HG02884 (cell line): ENCODE measurements around the gene ZNF827.

ENCODE experiments used
- ATAC-seq: cut with Tn5 transposase; IDR thresholded peaks from one replicate; pipeline ENCODE4 v1.9.1; 2021; ENCODE audit warnings: mild to moderate bottlenecking, moderate library complexity; ENCODE audit not compliant: unreplicated experiment

Gene ZNF827

GRCh38 chr4:145868637-145869409, 69.8 kb downstream of the ZNF827 start:
- ATAC-seq, result peak; percentile 72

- ATAC-seq, result no peak
These were observed 71.2 kb downstream of the ZNF827 start for GRCh38 chr4:145867406-145867805.

DNA sequence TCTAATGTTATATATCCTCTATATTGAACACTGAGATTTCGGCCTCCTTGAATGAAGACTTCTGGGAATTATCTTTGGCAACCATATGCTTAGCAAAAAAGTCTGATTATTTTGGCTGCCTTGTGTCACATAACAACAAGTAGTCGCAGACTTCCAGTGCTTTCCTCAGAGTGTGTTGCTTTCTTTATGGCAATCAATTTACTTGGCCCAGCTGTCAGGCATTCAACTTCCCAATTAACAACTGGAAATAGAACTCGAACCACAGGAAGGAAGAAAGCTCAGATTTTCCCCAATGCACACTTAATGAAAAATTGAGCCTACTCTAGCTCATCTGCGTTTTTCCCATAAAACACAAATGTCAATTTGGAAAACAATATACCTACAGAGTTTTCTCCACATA, 71.6 kb downstream of the ZNF827 start:
- no peak for ATAC-seq

DNA sequence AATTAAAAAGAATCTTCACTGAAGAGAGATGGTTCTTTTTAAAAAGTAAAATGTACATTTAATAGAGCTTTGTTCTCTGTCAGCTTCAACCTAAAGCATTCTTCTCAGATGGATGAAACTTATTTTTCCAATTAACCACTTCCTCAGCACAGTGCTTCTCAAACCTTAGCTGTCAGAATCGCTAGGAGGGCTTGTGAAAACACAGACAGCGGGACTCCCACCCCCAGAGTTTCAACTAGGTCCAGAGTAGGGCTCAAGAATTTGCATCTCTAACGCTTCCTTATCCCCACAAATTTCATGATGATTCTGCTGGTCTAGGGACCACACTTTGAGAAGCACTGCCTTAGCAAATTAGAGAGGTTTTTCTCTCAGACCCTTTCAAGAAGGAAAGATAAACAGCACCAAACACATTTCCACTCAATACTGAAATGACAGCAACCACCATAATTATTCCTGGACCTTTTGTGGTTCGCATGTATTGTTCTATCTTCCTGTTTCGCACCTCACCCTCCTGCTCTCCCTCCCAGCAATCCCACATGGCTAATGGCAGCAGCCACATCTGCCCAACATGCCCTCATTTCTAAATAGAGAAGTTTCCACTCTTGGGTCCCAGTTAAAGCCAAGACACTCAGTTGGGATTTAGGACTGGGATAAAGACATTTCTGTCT, 73.2 kb downstream of the ZNF827 start:
- peak; percentile 39 for ATAC-seq

GRCh38 chr4:145863191-145863590, 75.4 kb downstream of the ZNF827 start:
- no peak for ATAC-seq

DNA sequence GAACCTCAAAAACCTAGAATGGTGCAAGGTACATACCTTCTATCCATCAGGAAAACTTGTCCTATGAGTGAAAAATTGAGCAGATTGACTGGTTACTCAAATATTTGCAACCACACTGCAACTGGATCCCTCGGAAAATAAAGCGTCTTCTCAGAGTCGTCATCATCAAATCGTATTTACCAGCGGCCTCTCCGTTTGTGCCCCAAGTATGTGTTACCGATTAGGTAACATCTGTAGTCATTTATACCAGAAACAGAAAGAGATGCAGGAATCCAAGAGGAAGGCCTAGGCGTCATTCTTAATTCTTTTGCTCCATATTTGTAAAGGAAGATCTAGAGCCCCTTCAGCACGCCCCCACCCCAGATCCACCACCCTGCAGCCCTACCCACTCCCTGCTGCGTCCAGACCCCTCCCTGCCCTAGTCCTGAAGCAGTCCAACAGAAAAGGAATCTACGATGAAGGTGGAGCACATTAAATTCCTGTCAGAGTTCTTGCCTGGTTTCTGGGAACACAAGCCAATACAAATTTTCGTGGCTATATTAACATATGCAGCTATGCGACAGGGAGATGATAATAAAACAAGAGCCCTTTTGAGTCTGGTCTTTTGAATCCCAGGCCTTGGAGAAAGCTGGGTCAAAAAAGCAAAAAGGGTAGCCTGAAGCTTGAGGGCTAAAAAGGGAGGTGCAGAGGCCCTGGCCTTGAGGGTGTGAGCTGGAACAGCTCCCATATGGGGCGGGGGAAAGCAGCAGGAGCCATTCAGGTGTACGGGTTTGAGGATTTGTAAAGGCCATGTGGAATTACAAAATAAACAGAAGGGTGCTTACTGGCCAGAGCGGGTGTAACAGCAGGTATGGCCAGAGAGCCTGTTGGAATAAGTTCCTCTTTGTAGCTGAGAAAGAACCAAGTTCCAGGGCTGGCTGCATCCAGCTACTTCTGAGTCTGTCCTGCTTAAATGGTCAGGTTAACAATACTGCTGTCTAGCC, 77.0 kb downstream of the ZNF827 start:
- no peak for ATAC-seq

DNA sequence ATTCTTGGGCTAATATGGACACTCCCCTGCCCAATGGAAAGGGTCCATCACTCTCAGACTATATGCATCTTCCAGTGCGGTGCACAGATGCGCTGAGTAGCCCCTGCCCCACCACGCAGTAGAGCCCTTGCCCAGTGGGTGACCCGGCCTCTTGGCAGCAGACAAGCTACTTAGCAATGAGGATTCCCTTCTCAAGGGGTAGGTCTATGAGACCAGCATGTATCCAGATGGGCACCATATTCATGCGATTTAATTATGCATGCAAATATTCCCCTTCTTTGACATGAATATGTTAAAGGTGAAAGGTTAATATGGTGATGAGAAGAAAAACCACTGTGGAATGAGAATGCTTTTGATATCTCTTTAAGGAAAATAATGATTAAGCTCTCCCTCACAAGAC, 77.7 kb downstream of the ZNF827 start:
- no peak for ATAC-seq

DNA sequence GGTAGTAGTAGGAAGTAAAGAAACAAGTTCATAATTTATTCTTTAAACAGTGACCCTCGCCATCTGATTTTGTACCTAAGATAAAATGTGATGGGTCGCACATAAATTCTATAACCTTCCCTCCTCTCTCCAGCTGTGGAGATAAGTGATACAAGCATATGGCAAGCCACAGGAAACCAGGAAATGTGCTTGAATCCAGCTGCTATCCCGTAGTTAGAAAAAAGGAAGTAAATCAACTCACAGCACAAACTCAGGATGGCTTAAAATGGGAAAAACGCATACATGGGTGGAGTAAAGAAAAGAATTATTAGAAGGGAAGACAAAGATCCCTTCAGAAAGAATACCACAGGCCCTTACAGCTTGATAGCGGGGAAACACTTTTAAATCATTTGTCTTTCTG, 78.2 kb downstream of the ZNF827 start:
- no peak for ATAC-seq

DNA sequence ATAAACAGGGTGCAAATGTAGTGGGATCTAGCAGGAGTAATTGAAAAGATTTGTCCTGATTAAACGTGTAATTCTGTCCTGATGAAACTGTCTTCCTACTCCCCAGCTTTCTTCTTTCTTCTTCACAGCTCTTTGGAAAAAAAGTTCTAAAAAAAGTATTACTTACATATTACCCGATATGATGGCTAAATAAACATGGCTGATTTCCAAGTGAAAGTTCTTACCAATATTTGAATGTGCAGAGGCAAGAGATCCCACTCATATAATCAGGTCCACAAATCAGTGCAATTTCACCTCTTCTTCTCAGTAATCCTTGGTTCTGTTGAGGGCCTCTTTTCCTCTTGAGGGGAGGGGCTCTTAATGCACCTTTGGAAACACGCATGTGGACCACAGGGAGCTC, 78.7 kb downstream of the ZNF827 start:
- no peak for ATAC-seq

GRCh38 chr4:145859426-145859825, 79.2 kb downstream of the ZNF827 start:
- ATAC-seq, result no peak

- no peak for ATAC-seq
These were observed 86.3 kb downstream of the ZNF827 start for GRCh38 chr4:145852256-145852839.

DNA sequence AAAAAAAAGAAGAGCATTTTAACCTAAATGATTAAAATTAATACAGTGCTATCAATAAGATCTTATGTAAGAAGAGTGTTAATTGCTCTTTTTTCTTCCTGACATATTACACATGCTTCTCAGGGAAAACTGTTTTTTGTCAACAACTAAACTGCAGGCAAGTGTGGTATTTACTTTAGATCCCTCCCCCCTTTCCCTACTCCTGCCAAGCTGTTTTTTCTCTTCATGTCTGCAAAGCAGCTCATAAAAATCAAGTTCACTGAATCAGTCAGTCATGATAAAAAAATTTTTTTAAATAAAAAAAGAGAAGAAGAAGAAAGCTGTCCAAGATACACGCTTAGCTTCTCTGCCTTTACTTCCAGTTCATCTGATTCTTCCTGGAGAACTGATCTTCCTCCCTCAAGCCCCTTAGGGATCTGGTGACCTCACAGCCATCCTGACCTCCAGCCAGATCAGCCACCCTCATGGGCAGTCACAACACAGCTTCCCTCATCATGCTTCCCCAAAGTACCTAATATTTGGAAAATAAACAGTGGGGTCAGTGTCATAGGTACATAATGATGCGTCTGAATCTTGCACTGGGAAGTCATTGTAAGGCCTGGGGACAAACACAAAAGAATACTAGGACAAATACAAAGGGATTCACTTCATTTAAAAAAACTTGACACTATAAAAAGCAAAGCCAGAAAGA, 87.0 kb downstream of the ZNF827 start:
- ATAC-seq, result no peak

DNA sequence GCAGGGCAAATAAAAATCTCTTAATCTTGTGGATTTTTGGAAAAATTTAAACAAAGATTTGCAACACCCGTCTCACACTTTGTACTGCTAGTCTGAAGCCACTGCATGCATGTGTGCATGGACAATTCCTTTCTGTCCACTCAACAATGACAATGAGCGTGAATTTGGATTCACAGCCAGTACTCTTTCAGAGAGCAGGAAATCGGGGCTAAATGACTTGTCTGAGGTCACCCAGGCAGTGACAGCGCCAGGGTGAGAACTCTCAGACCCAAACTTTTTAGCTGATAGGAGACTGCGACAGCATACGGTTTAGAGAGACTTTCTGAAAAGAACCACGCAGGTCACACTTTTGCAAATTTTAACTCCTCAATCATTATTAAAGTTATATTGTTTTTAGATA, 90.9 kb downstream of the ZNF827 start:
- ATAC-seq, result no peak

- ATAC-seq, result no peak
These were observed 93.5 kb downstream of the ZNF827 start for GRCh38 chr4:145845118-145845517.

DNA sequence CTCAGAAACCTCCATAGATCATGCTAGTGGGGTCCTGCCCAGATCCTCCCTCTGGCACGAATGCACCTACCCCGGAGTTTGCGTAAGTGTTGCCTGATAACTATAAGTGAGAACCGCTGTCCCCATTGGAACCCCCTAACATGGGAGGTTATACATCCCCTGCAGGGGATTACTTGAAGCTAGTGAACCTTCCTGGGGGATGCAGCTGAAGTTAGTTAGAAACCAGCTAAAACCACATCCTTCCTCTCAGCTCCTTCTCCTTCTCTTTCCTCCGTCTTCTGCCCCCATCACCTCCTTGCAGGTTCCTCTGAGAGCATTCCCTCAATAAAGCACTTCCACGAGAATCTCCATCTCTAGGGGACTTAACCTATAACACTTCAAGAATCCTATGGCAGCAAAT, 95.0 kb downstream of the ZNF827 start:
- no peak for ATAC-seq

DNA sequence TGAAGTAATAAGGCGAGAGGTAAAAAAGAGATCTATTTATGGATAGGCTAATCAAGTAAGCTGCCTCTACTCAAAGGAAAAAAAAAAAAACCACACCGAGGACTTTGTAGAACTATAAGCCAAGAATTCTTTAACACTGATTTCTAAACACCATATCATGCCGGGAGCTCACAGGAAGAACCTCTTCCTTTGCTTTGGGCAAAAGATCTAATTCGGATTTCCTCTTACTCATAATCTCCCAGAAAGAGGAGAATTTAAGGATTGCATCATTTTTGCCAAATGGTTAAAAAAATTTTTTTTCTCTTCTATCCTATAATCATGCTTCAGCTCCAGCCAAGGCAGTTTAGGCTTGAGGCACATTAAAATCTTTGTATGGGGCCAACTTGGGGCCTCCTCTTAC, 95.5 kb downstream of the ZNF827 start:
- ATAC-seq, result no peak

GRCh38 chr4:145842224-145842887, 96.3 kb downstream of the ZNF827 start:
- no peak for ATAC-seq

GRCh38 chr4:145840801-145841200, 97.8 kb downstream of the ZNF827 start:
- no peak for ATAC-seq

- ATAC-seq, result peak; percentile 94
These were observed 98.4 kb downstream of the ZNF827 start for GRCh38 chr4:145840162-145840768.
